Fibroblast of skin of left biceps (primary cell): ENCODE data around the gene NR1D1.
A peak's percentile ranks its signal among the peaks of the same experiment; 100 is the strongest.

Experiments
- DNase-seq, 2 experiments: peaks; one replicate each; pipeline ENCODE4 v3.0.0-alpha.2; 2013; ENCODE audit warnings: low read depth in 2 of 2

NR1D1 gene

DNA sequence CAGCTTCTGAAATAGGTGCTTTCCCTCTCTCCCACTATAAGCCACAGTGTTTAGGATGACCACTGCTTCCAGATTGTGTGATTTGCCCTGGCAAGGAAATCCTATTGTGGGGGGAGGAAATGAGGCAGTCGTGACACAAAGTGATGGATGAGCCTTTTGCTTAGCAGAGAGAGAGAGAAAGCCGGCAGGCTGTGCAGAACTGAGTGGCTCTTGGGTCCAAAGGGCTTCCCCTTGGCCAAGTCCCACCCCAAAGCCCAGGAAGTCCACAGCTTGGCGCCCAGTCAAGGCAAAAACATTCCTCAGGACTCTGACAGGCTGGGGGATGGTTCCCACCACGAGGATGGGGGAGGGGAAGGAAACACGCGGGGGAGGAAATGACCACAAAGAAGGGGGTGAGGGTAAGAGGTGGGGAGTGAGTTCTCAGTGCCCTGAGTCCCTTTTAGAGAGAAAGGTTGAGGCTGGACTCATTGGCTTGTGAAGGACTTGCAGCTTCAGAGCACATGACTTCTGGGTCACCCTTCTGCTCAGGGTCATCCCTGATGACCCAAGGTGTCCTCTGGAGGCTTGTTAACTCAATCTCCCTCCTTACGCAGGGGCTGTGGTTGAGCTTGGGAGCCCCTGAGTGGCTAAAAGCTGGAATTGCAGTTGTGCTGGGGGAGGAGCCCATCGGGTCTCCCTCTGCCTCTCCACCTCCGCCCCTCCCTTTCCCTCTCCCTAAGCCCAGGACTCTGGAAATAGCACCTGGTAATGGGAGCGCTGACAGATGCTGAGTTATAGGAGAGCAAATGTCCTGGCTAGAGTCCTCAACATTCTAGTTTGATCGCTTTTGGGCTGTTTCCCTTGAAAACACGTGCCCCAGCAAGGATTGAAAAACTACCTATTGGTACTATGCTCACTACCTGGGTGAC is 11.1 kb upstream of the NR1D1 start:
- peak; percentile 77 to 82 for DNase-seq

DNA sequence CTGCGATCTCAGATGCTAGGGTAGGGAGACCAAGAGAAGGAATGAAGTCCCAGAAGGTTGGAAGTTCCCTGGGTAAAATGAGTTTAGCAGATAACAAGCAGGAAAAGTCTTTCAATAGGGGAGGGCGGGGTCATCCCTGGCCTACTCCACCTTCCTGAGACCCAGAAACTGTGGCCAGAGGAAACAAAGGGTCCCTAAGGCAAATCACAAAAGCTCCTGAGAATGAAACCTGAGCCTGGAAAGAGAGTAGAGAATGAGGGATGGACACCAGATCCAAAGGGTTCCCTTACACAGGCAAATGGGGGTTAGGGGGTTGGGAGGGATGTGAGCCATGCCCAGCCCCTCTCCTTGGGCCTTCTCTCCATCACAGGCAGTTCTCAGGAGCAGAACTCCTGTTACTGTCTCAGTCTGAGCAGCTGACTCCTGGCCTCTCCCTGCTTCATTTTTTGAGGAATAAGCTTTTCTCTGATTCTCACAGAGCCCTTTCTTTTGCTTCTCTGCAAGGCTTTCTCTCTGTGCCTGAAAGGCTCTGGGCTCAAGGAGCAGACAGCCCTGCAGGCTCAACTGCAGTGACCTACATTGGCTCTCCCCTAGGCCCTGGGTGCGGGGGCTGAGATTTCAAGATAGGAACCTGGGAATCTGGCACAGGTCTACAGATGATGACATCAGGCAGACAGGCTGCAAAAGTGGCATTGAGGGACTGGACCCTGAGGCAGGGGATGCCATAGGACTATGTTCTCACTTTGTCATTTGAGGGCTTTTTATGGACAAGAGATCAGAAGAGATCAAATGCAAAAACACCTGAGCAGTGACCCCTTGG is 9.8 kb upstream of the NR1D1 start:
- no peak for DNase-seq

DNA sequence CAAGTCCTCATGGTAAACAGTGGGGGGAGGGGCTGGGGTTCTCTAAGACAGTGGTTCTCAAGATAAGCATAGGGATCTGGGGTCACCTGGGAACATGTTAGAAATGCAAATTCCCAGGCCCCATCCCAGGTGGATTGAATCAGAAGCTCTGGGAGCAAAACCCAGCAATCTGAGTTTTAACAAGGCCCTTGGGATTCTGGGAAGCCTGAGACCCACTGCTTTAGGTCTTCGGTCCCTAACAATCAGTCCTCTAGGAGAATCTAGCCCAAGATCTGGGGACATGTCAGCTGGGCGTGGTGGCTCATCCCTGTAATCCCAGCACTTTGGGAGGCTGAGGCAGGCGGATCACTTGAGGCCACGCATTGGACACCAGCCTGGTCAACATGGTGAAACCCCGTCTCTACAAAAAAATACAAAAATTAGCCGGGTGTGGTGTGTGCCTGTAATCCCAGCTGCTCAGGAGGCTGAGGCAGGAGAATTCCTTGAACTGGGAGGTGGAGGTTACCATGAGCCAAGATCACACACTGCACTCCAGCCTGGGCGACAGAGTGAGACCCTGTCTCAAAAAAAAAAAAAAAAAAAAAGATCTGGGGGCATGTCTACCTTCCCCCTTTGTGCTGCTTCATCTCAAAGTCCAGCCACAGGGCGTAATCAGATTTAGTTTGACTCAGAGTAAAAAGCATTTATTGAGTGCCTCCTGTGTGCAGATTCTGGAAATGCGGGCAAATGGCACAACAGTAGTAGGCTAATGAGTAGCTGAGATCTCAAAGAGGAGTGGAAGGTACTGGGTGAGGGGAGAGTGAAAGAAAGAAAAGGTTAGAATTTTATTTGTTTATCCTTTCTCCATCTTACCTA is 8.8 kb upstream of the NR1D1 start:
- no peak for DNase-seq

DNA sequence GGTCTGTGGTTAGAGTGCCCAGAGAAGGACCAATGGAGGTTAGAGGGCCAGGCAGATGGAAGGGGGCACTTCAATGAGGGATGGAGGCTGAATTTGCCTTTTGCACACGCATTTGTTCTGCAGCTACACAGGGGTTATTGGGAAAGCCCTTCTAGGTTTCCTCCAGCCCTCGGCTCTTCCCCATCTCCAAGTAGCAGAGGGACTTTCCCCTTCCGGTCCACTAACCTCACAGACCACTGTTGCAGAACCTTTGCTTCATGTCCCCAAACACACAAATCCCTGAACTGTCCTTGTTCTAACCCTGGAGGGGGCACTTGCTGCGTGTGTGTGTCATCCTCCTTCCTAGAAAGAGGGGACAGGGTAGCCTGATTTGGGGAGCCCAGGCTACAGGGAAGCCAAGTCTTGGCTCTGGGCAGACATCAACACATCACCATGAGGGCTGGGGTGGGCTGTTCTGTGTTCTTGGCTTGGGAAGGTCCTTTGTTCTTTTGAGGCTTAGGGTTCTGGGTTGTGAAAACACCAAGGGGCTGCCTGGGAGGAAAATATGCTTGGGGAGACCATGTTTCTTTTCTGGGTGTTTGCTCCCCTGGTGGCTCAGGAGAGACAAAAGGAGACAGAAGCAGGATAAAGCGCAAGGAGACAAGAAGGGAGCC is 7.3 kb upstream of the NR1D1 start:
- no peak for DNase-seq

GRCh38 chr17:40106760-40107521 is 6.6 kb upstream of the NR1D1 start:
- DNase-seq: peak in 1 of 2 experiments; percentile 56

DNA sequence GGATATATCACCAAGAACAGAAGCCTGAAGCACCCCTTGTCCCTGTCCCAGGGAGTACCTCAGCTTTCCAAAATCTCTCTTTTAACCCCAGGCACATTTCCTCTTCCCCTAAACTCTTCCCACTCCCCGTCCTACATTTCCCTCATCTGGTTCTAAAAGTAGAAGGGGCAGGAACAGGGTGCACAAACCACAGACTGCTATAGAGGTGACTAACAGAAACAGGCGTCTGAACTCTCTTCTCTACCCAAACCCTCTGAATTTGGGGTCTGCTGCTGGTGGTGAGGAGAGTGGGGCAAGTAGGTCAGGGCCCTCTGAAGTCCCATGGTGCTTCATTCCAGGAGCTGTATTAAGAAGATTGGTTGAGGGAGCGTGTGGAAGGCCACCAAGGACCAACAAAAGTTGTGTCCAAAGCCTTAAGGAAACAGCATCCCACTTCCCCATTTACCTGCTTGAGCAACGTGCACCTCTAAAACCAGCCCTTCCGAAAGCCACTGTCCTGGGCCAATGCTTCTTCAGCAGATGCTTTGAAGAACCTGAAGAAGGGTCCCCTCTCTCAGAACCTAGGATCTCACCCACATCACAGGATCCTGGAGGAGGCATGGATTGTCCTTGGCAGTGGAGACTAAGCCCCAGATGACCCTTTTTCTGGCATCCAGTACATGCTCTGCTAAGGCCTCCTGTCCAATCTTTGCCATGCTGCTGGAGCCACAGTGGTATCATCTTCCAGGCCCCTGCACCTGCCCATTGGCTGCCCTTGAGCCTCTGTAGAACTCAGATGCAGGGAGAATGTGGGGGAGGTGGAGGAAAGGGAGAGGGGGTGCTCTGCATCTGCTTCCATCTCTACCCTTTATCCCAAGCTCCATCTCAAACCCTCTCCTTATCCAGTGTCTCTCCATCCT is 5.7 kb upstream of the NR1D1 start:
- no peak for DNase-seq

DNA sequence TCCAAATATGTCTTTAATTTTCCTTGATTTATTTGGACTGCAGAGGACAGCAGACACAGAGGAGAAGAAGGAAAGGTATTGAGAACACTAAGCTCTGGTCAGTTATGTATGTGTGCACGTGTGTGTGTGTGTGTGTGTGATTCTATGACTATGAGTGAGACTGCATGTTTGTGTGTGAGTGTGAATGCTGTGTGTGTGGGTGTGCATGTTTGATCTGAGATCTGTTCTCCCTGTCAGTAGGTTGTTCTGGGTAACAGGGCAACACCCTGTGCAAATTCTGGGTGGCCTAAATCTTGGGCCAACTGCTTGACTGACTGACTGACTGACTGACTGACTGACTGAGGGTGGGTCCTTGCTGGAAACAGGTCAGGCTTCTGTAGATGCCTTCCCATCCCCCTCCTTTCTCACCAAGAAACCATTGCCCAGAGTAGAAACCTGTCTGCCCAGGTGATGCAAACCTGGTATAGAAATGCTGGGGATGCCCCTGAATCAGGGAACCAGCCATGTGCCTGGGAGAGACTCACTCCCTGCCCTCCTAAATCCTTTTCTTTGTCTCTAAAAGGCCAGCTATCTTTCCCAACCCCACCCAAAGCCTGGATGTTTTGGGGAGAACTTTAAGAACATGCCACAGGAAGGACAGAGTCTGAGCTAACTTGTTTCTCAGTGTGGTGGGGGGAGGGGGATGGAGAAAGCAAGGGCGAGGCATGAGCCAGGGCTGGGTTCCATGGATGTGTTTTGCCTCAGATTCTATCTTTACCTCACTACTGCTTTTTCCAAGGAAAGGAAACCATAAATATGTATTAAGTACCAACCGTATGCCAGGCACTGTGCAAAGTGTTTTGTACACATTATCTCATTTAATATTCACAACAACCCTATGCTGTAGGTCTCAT is 4.5 kb upstream of the NR1D1 start:
- no peak for DNase-seq

- DNase-seq: no peak
These were observed 3.3 kb upstream of the NR1D1 start for GRCh38 chr17:40103688-40104087.

- DNase-seq: no peak
These were observed 2.8 kb upstream of the NR1D1 start for GRCh38 chr17:40103071-40103661.

- no peak for DNase-seq
These were observed 1.2 kb upstream of the NR1D1 start for GRCh38 chr17:40101367-40102210.

GRCh38 chr17:40100669-40101366 is 429 bp upstream of the NR1D1 start:
- peak; percentile 91 for DNase-seq

- DNase-seq: no peak
These were observed 570 bp downstream of the NR1D1 start for GRCh38 chr17:40099619-40100418.

DNA sequence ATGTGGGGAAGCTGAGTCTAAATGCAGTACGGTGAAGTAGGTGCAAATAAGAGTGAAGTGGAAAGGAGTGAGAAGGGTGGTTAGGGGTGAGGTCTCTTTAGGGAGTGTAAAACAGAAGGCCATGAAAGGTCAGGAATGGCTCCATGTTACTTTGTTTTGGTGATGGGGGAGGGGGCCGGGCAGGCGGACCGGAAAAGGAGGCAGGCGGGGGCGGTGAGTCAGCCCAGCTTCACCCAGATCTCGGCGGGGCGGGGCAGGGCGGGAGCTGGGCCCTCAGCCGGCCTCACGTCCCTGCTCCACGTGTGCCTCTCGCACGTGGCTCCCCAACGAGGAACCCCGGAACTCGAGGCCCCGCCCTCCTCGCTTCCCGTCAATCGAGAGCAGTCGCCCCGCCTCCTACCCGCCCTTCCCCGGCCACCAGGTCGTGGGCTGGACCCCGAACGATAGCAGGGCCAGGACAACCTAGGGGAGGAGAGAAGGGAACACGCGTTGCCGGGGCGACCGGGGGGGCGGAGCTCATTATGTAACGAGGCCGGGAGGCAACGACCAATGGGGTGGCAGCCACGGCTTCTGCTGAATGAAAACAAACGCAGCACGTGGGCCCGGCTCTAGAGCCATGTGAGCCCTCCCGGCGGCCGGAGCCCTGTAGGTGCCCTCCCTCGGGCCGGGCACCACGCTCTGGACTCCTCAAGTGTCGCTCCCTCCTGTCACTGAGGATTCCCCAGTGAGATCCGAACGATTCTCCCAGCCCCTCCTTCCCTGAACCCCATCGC is 1.4 kb downstream of the NR1D1 start:
- DNase-seq: peak; percentile 97

DNA sequence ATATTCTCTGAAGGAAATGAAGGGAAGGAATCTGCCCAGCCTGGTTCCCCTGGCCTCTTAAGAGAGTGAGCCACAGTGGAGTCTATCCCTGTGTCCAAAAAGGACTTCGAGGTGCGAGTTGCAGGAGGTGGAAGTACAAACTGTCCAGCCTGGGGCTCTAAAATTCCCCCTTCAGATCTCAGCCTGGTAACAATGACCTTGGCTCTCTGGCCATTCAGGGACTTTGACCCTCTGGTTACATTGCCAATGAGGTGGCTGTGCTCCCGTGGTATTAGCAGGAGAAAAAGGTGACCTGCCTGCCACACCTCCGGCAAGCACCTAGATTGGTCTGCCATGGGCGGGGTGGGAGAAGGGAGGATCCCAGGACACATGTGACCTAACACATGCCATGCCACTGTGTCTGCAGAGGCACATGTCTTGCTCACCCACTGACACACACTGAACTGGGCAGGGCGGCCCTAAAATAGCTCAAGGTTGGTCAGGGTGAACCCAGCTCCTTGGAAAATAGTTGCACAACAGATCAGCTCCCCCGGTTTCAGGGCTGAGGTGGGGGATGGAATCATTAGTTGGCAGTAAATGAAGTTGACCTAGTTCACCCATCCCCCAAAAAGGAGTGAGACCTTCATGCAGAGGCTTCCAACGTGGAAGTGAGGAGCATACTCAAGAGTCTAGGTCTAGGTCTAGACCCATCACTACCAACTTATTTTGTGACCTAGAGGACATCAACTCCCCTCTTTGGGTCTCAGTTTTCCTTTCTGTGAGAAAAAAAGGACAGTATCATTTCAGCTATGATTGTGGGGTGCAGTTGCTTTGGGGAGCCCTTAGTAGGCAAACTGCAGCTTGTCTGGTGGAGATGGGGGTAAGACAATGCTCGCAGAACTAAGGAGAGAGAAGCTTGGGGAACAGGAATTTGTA is 2.2 kb downstream of the NR1D1 start:
- no peak for DNase-seq
